ENCODE data around the gene RHOXF2.
"Not testable (repeated sequence)": the region's sequence is repeated elsewhere in the genome, so short reads cannot be mapped to it uniquely, and the experiment has no call there.

The RHOXF2 gene

GRCh38 chrX:120140293-120140981, 18.0 kb upstream of the RHOXF2 start:
- Histone ChIP-seq H3K4me2 (ENCODE audit: low read length) (no peak overlapping the region), H3K27ac (no peak overlapping the region), H3K9ac (no peak overlapping the region), H3K9me3 (ENCODE audit: control insufficient read depth, low read length) (no peaks in the 10 kb centered on the region), H3K27me3 (ENCODE audit: control insufficient read depth, insufficient read depth, low read length) (no peaks in the 10 kb centered on the region), H3K4me1 (no peaks in the 10 kb centered on the region), H3K36me3 (ENCODE audit: control insufficient read depth, insufficient read depth, low read length) (no peaks in the 10 kb centered on the region), H2AFZ (no peak overlapping the region), H3K4me3 (ENCODE audit: low read depth, low read length) (no peak overlapping the region), H3K79me2 (no peaks in the 10 kb centered on the region)
- no peak for TF ChIP-seq CTCF (IDR thresholded peaks at IDR 0.05)

GRCh38 chrX:120144178-120144844, 14.1 kb upstream of the RHOXF2 start:
- no peak for TF ChIP-seq CTCF (IDR thresholded peaks at IDR 0.05)
- no peak overlapping the region for H3K27ac ChIP-seq
- no peaks in the 10 kb centered on the region for H3K27me3 ChIP-seq (ENCODE audit: control insufficient read depth, insufficient read depth, low read length)
- H3K4me1 ChIP-seq: no peaks in the 10 kb centered on the region
- H3K9ac ChIP-seq: no peak overlapping the region
- H3K4me3 ChIP-seq (ENCODE audit: low read depth, low read length): no peak overlapping the region
- H3K9me3 ChIP-seq (ENCODE audit: control insufficient read depth, low read length): no peaks in the 10 kb centered on the region
- no peaks in the 10 kb centered on the region for H3K79me2 ChIP-seq
- no peak overlapping the region for H2AFZ ChIP-seq
- no peaks in the 10 kb centered on the region for H3K36me3 ChIP-seq (ENCODE audit: control insufficient read depth, insufficient read depth, low read length)
- no peak overlapping the region for H3K4me2 ChIP-seq (ENCODE audit: low read length)

- H3K4me2 ChIP-seq (ENCODE audit: low read length): no peak overlapping the region
- no peak for TF ChIP-seq CTCF (IDR thresholded peaks at IDR 0.05)
These were observed 13.0 kb upstream of the RHOXF2 start for GRCh38 chrX:120145295-120145925.

GRCh38 chrX:120146323-120146722, 12.1 kb upstream of the RHOXF2 start:
- not testable (repeated sequence) for H3K4me2 ChIP-seq (ENCODE audit: low read length); H3K27ac ChIP-seq; H3K27me3 ChIP-seq (ENCODE audit: control insufficient read depth, insufficient read depth, low read length); H3K79me2 ChIP-seq; H3K9me3 ChIP-seq (ENCODE audit: control insufficient read depth, low read length); H3K9ac ChIP-seq; H3K36me3 ChIP-seq (ENCODE audit: control insufficient read depth, insufficient read depth, low read length); H3K4me3 ChIP-seq (ENCODE audit: low read depth, low read length); H3K4me1 ChIP-seq; H2AFZ ChIP-seq

More at GRCh38 chrX:120145295-120145925, 13.0 kb upstream of the RHOXF2 start:
- Histone ChIP-seq H3K27ac (no peak overlapping the region), H3K27me3 (ENCODE audit: control insufficient read depth, insufficient read depth, low read length) (no peaks in the 10 kb centered on the region), H3K9me3 (ENCODE audit: control insufficient read depth, low read length) (no peaks in the 10 kb centered on the region), H3K4me1 (no peaks in the 10 kb centered on the region), H3K79me2 (no peaks in the 10 kb centered on the region), H2AFZ (no peak overlapping the region), H3K4me3 (ENCODE audit: low read depth, low read length) (no peak overlapping the region), H3K9ac (no peak overlapping the region), H3K36me3 (ENCODE audit: control insufficient read depth, insufficient read depth, low read length) (no peaks in the 10 kb centered on the region)

GRCh38 chrX:120147537-120147936, 10.9 kb upstream of the RHOXF2 start:
- TF ChIP-seq CTCF (IDR thresholded peaks at IDR 0.05): no peak
- Histone ChIP-seq H2AFZ (no peak overlapping the region), H3K4me3 (ENCODE audit: low read depth, low read length) (no peak overlapping the region), H3K27me3 (ENCODE audit: control insufficient read depth, insufficient read depth, low read length) (no peaks in the 10 kb centered on the region), H3K9ac (no peak overlapping the region), H3K79me2 (no peaks in the 10 kb centered on the region), H3K27ac (no peak overlapping the region), H3K36me3 (ENCODE audit: control insufficient read depth, insufficient read depth, low read length) (no peaks in the 10 kb centered on the region), H3K9me3 (ENCODE audit: control insufficient read depth, low read length) (no peaks in the 10 kb centered on the region), H3K4me1 (no peaks in the 10 kb centered on the region), H3K4me2 (ENCODE audit: low read length) (no peak overlapping the region)

- H3K27me3 ChIP-seq (ENCODE audit: control insufficient read depth, insufficient read depth, low read length); H3K79me2 ChIP-seq; H3K36me3 ChIP-seq (ENCODE audit: control insufficient read depth, insufficient read depth, low read length); H3K4me3 ChIP-seq (ENCODE audit: low read depth, low read length); H3K4me1 ChIP-seq; H3K9me3 ChIP-seq (ENCODE audit: control insufficient read depth, low read length); H3K4me2 ChIP-seq (ENCODE audit: low read length); H3K27ac ChIP-seq; H2AFZ ChIP-seq; H3K9ac ChIP-seq: not testable (repeated sequence)
These were observed 8.2 kb upstream of the RHOXF2 start for GRCh38 chrX:120150109-120150744.

- H3K4me3 ChIP-seq (ENCODE audit: low read depth, low read length); H3K36me3 ChIP-seq (ENCODE audit: control insufficient read depth, insufficient read depth, low read length); H2AFZ ChIP-seq; H3K27me3 ChIP-seq (ENCODE audit: control insufficient read depth, insufficient read depth, low read length); H3K79me2 ChIP-seq; H3K9me3 ChIP-seq (ENCODE audit: control insufficient read depth, low read length); H3K4me1 ChIP-seq; H3K27ac ChIP-seq; H3K4me2 ChIP-seq (ENCODE audit: low read length); H3K9ac ChIP-seq: not testable (repeated sequence)
These were observed 673 bp downstream of the RHOXF2 start for GRCh38 chrX:120159086-120159485.
